HG03457 (cell line): ENCODE data around the gene SOX6.

Experiments used
- ATAC-seq: cut with Tn5 transposase; IDR thresholded peaks from one replicate; pipeline ENCODE4 v1.9.1; 2021; ENCODE audit warnings: moderate number of reproducible peaks; ENCODE audit not compliant: unreplicated experiment

The SOX6 gene

DNA sequence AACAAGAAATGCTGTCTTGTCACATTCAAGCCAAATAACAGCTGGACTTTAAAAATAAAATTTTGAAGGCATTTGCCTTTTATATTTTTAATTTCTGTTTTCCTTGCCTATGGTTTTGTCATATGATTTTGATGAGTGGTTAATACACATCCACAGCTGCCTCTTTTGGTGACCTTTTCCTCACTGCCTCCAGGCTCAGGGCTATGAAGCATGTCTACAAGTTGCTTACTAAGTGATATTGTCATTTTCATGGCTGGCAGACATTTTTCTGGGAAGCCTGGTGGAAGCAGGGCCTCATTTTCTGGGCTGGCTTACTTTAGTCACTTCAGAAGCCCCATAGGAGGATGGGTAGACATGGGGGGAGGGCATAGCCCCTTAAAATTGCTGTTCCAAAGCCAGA lies 344.9 kb downstream of the SOX6 start:
- ATAC-seq: no peak

DNA sequence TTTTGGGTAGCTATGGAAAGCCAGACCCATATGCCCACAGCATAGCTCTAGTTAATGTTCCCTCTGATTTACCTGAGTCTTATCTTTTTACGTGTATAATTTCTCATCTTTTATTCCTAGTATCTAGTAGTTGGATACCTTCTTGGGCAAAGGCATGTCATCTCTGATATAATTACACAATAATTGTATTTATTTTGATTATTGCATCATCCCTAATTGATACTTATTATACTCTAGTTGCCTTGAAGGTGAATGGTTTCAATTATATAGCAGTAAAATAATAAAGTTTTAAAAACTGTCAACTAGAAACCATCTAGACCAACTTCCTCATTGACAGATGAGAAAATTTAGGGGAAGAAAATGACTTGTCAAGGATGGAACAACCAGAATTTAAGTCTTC lies 347.3 kb downstream of the SOX6 start:
- no peak for ATAC-seq

DNA sequence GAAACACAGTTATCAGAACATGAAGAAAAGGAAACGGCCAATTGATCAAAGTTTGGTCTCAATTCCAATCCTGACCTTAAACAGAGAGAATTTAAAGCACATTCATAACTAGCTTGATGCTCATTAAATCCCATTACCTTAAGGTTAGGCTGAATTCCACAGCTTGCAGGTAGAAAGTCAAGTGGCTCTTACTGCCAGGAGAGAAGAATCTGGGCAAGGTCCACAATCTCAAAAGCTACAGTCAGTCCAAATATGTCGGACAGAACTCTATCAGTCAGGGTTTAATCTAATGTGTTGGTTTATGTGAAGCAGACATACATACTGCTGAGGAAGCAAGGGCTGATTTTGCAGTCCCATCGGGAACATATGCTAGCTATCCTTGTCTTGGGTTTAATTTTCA lies 348.8 kb downstream of the SOX6 start:
- ATAC-seq: no peak

DNA sequence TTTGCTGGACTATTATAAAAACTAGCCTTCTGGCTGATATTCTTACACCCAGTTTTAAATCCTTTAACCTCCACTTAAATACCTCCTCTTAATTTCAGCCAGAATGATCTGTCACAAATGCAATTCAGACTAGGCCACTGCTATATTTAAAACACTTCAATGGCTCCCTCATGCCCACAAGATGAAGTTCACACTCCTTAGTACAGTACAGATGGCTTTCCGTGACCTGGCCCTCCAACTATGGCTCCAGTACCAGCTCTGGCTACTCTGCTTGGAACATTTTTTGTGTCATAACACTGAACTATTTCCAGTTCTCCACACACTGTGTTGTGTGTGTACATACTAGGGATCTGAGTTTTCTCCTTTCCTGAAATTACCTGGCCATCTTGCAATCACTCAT lies 353.4 kb downstream of the SOX6 start:
- ATAC-seq: no peak

DNA sequence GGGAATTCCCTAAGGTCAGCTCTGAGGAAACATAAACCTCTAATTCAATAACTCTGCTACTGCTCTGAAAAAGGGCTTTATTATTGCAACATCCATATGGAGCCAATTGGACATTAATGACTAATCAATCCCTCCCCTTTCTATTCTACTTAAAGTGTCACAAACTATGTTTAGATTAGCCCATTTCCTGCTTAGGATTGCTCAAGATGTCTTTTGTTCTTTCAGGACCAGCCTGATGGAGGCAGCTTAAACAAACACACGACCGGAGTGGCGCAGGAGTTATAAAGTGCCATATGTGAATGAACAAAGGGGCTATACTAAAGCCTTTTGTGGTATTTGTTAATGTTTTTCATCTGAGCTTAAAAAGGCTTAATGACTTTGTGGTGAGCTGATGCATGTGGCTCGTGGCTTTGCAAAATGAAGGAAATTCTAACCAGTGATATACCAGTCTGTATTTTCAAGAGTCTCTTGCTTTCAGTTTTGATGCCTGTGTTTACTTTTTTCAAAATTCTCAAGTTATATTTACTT lies 354.4 kb downstream of the SOX6 start:
- ATAC-seq: no peak

DNA sequence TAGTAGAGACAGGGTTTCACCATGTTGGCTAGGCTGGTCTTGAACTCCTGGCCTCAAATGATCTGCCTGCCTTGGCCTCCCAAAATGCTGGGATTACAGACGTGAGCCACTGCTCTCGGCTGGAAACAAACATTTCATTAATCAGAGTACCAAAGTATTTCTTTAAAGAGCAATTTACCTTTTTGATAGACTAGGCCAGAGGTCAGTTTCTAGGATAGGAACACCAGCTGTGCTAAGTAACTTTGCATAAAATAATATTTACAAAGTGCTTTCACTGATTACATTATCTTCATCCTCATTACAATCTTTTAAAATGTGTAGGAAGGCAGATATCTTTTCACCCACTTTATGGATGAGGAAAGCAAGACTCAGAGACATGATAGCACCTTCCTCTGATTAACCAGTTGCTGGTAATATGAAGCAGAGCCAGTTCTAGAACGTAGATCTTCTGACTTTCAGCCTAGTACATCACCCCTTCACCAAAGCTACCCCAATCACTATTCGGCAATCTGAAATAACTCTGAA lies 355.2 kb downstream of the SOX6 start:
- ATAC-seq: no peak

DNA sequence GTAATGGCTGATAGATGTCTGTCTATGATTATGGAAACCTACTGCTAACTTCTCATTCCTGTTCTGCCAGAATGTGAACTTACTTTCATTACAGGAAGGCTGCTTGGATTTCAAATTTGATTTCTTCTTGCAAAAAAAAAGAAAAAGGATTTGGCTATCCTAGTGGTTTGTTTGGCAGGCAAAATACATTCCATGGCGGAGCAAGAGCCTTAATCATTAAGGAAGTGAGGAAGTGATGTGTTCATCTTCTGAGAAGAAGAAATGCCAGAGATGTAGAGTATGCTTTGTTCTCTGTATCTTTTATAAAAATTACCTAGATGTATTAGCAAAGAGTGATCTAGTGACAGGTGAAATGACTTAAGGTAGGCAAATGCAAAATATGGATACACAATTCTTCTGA lies 356.3 kb downstream of the SOX6 start:
- ATAC-seq: no peak

DNA sequence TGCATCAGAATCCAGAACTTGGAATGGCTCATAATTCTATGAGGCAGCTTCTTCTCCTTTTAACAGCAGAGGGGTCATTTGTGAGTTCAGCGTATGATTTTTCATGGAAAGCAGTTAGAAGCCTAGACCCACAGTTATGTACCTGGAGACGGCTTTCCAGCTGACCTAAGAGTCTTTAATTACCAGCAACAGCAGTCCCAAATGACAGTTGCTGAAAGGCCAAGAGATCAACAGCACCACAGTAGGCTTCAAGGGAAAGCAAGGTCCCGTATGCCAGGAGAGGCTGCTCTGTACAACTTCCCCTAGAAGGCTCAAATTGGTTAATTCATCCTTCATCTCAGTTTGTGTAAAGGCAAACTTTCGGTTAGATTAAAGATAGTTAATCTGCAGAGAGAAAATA lies 363.0 kb downstream of the SOX6 start:
- no peak for ATAC-seq

DNA sequence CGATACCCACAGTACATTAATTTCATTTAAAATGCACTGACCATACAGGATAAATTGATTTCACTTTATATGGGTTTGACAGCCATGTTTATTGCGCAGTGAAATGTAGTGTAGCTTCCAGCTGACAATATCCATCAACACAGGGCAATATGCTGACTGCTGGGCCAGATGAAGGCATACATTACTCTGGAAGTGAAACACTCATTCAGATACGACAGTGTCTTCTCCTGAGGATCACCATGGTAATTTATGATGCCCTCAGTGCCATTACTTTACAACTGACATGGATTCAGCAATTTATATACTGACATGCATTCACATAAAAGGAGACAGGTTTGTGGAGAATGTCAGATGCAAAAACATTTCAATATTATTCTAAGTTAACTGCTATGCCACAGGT lies 365.1 kb downstream of the SOX6 start:
- no peak for ATAC-seq

DNA sequence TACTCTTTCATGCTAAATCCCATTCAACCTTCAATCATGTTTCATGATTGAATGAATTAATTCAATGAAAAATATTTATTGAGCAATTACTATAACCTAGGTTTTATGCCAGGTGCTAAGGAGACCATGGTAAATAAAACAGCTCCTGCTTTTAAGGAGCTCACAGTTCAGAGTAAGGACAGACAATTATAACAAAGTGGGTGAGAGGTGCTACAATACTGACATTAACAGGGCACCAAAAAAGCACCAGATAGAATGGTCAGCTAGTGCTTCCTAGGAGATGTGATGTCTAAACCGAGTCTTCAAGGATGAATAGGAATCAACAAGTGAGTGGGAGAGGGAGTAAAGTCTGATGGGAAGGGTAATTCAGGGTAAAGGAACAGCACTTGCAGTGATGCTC lies 366.7 kb downstream of the SOX6 start:
- ATAC-seq: no peak

DNA sequence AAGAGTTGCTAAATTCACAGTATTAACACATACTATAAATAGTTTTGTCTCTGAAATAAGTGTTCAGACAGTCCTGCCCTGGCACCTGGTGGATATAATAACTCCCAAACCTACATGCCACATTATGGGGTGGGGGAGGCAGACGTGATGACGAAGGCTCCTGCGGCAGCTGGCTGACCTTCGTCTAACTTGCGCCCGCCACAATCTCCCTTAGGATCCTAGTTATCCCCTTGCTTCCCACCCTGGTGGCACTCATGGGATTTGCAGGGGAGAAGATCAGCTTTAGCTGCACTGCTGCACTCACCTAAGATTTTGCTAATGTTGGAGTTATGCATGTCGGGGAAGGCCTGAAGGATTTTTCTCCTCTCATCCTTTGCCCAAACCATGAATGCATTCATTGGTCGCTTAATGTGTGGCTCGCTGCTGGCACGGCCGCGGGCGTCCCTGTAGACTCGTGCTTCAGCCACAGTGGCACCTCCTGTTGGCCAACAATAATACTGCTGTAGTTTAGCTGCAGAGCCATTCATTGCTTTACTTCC lies 367.6 kb downstream of the SOX6 start:
- ATAC-seq: no peak

DNA sequence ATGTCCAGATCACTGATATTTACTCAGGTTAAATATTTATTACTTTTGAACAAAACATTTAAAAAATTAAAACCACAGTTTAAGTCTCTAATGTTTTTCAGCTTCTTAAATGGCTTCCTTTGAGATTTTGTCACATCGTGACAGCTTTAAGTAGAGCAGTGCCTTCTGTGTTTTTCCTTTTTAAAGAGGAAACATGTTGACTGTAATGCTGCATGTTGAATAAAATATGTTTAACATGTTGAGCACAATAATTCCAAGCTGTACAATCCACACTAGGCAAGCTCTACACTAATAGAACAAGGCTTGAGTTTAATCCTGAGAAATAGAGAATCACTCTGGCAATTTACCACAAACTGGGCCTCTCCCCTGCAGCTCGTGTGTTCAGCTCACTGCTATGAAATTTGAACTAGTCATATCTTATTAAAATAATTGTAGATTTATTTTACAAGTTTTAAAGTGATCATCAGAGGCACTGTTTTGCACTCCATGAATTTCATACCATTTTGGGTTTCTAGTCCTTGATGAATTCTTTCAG lies 368.3 kb downstream of the SOX6 start:
- no peak for ATAC-seq

DNA sequence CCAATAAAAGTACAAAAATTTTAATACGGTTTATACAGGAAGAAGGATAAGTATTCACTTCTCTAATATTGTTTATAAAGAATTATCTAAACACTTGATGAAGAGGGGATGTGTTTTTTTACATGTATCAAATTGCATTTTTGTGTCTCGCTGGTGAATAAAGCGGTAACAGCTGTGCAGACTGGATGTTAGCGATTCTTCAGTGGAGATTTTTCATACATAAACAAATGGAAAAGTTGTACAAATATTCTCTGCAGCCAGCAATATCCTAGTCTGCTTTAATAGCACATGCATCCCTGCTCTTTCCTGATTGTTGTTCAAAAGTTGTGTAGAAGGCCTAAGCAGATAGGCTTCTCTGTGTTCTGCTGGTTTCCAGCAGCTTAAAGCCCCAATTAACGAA lies 369.3 kb downstream of the SOX6 start:
- no peak for ATAC-seq

DNA sequence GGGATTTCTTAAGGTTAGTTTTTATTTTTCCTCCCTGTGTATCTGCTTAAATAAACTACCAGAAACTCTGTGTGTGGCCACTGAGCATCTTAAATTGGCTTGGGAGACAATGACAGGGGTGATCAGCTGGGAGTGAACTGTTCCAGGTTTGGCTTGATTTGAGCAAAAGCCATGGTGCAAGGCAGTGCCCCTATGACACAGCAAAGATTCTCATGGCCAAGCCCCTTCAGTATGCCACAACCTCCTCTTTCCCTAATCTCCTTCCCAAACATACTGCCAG lies 370.5 kb downstream of the SOX6 start:
- ATAC-seq: no peak

DNA sequence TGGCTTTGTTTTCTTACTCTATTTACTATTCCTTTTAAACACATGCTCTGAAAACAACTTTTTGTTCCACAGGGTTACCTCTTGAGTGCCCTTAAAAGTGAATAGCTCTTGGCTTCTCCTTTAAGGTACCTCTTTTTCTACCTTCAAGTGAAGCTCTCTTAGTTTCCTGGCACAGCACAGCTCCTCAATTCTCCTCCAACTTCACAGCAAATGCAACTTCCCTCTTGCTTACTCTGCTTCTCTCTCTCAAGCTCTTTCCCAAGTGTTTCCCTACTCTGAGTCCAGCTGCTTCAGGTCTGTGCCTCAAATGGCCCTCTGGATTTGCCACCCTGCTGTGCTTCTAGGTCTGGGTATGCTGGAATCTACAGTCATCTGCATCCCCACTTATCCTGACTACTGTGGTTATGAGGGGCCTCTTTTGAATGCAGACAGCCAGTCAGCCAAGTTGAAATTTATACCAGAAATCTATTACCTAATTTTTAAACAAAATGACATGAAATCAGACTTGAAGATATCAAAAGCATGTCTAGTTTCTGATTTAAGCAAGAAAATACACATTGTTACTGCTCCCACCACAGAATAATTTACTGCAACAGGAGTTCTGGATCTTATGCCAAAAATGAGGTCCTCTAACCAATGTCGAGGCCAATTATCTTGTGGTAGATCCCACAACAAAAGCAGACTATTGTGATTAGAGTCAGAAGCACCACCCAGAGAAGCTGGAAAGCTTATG lies 371.1 kb downstream of the SOX6 start:
- no peak for ATAC-seq

DNA sequence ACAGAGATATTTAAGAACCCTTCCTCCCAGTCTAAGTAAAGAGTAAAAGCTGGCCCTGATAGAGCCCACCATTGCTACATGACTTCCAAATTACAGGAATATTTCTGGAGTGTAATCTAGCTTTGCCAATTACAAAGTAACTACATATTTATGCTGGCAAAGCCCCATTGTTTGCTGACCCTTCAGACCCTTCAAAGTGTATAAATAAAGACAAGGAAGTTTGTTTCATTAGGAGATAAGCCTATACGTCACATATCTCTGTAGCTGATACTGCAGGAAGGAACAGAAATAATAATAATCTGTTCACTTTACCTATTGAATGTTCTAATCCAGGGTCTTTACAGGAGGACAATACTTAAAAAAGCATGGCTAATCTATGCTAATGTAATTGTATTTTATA lies 375.1 kb downstream of the SOX6 start:
- ATAC-seq: no peak

DNA sequence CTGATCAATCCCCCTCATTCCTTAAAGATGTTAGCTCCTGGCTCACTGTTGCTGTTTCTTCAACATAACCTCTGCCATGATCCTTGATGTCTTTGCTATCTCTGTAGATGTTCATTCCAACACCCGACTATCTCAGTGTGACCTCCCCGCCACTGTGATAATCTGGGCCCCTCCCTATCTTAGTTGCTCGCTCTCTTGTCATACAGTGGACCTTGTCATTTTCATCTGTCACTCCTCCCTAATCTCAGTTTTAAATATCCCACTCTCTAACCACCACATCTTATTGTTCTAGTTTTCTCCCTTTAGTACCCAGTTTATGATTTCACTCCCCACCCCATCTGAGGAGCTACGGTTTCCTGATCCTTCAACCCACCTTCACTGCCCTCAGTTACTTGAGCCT lies 379.2 kb downstream of the SOX6 start:
- no peak for ATAC-seq

DNA sequence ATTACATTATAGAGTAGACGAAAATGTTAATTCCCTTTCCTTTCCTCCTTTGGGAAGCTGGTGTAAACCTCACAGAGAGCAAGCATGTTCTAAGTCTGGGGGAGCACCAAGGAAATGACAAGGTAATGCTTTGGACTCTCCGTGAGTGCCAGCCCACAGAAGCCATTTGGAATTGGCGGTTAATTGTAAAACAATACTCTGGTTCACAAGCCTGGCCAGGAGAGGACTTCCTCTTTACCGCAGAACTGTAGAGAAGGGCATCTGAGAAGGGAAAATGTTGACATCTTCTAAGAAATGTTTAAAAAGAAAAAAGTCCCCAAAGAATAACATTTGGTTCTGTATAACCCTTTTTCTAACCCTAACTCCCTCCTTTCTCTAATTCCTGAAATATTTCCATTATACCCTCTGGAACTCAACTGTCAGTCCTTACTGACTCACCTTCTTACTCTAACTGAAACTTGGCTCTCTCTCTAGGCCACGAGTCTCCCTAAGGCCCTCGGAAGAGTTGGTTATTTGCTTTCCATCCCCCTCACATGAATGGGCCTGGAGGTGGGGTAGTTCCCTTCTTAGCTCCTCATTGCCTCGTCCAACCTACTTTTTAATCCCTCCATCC lies 379.8 kb downstream of the SOX6 start:
- ATAC-seq: no peak

DNA sequence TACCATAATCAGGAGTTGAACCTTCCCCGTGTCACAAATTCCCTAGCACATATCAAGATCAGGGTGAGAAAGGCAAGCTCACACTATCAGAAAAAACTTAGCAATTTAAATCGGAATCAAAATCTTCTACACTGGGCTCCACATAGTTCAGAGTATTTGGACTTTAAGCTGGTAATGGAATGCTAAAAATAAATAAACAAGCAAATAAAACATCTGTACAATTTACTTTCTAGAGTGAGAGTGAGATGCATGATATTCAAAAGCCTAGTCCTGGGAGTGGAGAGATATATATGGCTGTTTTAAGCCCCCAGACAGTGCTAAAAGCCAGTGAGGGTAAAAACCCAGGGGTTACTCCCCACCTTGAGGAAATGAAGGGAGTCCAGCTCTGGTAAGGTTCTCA lies 380.6 kb downstream of the SOX6 start:
- ATAC-seq: no peak

DNA sequence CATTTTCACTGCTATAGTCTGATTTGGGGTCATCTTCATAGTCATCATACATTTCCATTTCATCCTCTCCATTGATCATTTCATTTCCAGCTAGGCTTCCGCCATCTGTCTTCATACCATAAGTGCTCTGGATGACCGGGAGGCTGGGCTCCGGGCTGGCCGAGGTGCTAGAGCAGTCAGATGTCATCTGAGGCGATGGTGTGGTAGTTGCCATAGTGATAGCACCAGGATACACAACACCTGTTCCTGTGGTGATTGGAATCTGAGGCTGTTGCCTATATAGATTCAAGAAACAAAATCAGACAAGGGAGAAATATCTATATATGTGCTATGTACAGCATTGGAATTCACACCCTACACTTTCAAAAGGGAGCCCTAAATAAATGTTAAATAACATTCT lies 383.5 kb downstream of the SOX6 start:
- no peak for ATAC-seq

DNA sequence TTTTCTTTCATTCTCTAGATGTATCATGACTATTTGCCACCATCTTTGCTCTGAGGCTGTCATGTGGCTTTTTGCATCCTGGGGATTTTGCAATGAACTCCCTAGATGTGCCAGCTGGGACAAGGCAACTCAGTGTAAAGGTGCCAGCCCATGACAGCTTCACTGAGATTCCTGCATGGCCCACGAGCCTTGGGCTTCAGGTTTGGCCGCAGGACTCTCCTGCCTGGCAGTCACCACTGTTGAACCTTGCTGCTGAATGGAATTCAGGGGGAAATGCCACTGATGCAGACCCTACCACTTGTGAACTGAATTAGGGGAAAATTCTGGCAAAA lies 385.2 kb downstream of the SOX6 start:
- no peak for ATAC-seq

DNA sequence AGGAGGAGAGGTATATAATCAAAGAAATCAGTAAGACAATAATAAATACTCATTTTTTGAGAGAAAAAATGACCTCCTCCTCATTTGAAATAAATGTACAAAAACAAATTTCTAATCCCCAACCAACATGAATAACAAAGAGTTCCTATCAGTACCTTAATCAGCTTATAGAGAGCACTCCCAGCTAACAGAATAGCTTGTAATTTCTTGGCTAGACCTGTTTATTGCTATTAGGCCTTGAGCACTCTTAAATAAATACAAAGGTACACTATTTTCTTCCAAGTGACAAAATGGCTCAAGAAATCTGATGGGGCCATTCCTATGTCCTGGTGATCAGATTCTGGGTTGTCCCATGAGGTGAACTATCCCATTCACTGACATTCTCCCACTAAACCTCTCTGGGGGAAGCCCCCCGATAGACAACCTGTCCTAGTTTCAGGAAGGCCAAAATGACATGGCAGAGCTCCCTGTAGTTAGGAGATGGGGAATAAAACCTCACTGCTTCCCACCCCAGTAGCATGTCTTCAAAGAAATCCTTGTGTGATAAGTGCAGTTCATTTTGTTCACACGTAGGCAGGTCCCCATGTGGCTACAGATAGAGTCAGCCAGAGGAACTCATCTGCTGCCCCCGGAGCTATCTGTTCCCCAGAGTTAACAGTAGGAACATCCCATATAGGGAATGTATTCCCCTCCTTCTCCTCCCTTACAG lies 385.7 kb downstream of the SOX6 start:
- ATAC-seq: no peak
